Measurements from ENCODE around the gene TNS1.

Gene TNS1

GRCh38 chr2:217934321-217935131 lies 68.3 kb downstream of the TNS1 start:
- DNase-seq (ENCODE audit: low read depth in 2 of 2, low spot score in 1 of 2) = no peak

DNA sequence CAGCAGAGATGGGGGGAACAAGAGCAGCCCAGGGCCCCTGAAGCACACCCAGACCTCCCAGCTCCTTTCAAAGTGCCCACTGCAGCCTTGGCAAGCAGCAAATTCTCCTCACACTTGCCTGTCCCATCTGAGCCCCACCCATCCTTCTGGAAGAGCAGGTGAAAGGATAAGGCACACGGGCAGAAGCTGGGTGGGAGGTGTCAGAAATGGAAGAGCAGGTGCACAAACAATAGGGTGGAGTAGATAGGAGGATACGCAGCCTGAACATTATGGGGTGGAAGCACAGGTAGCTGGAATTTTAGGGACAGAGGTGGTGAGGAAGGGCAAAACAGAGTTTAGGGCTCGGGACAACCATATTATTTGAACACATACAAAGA lies 69.2 kb downstream of the TNS1 start:
- DNase-seq (ENCODE audit: low read depth in 2 of 2, low spot score in 1 of 2) = no peak

DNA sequence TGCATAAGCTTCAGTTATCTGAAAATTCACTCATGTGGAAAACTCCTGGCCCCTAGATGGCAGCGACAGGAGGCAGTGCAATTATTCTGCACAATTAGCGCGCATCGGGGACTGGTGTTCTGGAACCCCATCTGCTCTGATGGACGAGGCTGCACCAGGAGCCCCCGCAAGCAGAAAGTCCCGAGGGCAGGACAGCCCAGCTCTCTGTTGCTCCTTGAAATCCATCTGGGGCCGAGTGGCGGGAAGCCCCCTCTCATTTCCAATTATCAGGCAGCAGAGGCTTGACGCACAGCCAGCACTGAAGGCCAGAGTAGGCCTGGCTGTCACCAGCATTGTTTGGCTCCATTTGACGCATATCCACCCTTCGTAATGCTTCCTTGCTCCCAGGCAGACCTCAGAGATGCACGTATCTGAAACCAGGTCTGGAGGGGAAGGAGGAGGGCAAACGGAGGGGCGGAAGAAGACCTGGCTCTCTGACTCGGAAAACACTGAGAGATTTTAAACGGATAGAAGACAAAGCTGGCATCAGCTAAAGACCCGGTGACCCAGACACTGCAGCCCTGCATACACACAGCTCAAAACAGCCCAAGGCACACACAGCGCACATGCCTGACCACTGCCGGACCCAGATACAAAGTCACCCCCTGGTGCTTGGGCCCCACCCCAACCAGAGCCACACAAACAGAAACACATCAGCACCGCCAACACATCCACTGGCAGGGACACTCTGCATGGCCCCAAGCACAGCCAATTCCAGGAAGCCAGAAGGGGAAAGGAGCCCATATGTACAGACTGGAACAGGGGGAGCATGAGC lies 69.8 kb downstream of the TNS1 start:
- DNase-seq (ENCODE audit: low read depth in 2 of 2, low spot score in 1 of 2) = no peak

DNA sequence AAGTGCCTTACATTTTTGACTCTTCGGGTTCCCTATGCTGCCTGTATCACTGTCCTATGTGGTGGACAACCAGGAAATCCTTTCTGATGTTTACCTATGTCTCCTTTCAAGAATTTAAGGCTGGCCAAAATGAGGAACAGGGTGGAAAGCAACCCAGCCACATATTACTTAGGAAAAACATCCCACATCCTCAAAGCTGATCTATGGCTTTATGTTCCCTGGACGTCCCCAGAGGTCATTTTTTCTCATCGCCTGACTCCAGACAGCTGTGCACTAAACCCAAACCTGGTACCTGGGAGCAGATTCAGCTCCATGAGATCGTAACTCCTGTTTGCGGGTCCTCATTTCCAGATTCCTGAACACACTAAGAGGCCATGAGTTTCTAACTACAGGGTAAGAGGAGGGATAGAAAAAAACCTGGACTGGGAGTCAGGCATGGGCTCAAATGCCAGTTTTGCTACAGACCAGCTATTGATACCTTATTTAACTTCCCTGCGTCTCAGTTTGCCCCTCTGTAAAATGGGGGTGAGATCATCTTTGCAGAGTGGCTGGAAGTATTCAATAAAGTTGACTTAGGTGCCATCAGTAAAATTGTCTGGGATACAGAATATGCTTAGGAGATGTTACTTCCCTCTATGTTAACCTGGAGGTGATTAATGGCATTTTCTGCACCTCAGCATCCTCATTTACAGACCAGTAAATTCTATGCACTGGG lies 70.8 kb downstream of the TNS1 start:
- DNase-seq (ENCODE audit: low read depth in 2 of 2, low spot score in 1 of 2) = no peak

DNA sequence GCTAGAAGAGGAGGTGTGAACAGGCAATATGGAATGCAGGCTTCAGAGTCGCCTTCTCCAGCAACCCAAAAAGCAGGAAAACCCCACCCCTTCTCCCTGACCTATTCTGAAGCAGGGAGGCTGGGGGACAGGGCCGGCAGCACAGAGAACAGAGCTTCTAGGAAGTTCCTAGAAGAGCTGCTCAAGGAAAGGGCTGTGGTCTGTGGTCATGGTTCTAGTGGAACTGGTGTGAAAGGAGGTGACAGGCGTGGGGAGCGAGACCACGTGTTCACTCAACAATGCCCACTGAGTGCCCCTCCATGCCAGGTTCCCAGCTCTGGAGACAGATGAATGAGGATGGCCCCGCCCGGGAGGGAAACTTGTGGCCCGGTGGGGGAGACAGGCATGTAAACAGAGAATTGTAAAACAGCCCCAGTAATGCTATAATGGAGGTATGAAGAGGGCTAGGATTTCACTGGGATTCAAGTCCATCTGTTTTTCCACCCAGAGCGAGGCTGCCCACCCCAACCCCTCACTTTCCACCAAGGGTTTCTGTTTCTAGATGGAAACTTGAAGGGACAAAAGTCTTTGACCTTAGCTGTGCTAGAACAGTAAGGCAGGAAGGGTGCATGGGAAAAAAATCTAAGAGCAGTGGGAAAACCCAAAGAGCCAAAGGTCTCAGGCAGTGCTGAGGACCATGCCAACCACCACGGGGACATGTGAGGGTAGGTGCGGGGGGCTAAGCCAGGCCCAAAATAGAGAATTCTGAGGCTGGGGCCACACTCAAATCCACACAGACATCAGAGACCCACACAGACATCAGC lies 71.8 kb downstream of the TNS1 start:
- DNase-seq (ENCODE audit: low read depth in 2 of 2, low spot score in 1 of 2) = no peak

DNA sequence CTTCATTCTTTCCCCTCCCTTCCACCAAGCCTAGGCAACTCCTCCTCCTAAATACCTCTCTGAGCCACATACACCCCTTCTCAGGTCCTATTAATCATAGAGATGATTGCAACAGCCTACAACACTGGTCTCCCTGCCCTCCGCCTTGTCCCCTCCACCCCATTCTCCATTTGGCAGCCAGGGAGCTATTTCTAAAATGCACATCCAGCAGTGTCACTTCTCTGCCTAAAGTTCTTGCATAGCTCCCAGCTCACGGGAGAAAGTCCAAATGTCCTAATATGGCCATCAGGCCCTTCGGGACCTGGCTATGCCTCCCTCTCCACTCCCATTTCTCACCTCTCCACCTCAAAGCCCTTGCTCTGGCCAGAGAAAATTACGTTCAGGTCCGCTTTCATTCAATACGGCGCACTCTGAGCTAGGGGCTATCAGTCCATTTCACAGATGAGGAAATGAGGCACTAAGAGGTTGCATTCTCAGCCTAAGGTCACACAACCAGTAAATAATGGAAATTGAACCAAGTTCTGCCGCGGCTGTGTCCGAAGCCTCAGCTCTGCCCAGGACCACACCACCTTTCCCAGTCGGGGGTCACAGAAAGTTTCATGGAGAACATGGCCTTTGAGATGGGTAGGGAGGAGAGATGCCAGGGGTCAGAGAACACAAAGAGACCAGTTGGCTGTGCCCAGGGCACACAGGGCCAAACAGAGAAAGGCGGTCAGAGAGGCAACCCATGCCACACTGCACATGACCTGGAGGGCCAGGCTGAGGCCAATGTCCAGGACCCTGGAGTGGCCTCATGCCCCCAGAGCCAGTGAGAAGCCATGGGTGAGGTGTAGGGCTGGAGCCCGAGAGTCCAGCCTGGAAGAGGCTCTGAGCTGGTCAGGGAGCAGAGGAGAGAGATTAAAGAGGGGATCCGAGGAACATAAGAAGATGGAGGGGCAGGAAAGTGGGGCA lies 72.8 kb downstream of the TNS1 start:
- DNase-seq (ENCODE audit: low read depth in 2 of 2, low spot score in 1 of 2) = no peak

GRCh38 chr2:217929272-217929671 lies 73.5 kb downstream of the TNS1 start:
- DNase-seq (ENCODE audit: low read depth in 2 of 2, low spot score in 1 of 2) = no peak

DNA sequence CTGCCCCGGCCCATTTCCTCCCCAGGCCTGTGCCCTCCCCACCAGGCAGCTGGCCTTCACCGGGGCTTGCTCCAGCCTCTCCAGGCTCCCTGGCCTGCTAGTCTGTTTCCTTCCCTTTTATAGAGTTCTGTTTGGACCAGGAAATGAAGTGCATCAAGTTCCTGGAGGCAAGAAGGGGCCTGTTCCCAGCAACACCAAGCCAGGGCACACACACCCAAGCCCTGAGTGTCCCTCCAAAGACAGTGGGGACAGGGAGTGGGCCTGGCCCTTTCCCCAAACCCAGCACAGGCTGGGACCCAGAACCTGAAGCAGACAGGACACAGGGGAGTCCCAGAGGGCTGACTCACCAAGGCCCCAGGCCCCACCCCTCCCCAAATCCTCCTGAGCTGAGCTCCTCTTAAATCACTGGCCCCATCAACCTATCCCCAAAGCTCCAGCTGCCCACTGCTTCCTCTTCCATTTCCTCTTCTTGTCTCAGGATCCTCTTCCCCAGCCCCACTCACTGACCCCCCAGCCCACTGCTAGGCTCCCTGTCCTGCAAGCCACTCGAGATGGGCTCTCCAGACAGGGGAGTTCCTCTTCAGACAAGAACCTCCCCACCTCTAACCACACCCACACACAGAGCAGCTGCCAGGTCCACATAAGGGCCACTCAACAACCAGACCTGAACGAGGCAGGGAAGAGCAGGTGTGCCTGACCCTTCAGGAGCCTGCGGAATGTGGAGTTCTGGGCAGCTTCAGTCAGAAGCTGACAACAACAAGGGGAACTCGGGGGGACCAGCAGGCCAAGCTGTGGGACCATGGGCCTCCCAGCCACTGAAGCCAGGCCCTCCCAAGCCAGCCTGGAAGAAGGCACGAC lies 74.2 kb downstream of the TNS1 start:
- no peak for DNase-seq (ENCODE audit: low read depth in 2 of 2, low spot score in 1 of 2)

GRCh38 chr2:217927601-217928323 lies 75.0 kb downstream of the TNS1 start:
- no peak for DNase-seq (ENCODE audit: low read depth in 2 of 2, low spot score in 1 of 2)

DNA sequence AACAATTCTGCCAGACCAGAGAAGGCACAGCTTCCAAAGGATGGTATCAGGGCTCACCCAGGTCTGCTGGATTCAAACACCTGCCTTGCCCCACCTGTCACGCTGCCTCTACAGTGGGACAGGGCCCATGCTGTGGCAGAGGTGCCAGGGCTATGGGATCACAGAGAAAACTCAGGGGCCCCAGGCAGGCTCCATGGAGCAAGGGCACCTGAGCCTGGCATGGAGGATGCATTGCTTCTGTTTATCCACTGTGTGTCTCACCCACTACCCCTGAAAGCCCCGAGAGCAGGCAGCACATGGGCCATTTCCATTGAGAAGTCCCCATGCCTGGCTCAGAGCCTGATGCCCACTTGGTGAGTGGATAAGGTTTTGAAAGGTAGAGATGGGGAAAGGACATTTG lies 76.0 kb downstream of the TNS1 start:
- no peak for DNase-seq (ENCODE audit: low read depth in 2 of 2, low spot score in 1 of 2)

GRCh38 chr2:217924346-217924901 lies 78.4 kb downstream of the TNS1 start:
- DNase-seq (ENCODE audit: low read depth in 2 of 2, low spot score in 1 of 2) = no peak

DNA sequence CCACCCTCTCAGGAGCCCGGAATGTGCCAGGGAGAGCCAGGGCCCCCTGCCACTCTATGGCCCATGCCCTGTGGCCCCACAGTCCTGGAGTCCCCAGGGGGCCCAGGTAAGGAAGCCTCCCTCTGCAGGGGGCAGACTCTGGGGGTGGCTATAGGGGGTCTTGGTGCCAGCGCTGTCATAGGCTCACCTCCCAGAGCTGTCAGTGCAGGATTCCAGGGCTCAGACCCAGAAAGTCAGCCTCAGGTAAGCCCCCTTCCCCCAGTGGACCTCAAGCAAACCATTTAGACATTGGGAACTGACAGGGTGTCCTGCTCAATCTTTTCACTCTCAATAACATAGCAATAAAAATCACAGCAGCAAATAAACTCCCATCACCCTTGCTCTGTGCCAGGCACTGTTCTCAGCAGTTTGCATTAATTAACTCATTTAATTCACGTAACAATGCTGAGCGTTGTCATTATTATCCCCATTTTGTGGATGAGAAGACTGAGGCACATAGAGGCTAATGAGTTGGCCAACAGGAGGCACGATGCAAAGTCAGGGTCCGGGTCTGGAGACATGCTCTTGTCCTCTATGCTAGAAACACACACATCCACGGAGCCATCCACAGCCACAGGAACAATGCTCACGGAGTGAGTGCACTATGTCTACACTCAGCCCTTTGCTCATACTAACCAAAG lies 79.6 kb downstream of the TNS1 start:
- DNase-seq (ENCODE audit: low read depth in 2 of 2, low spot score in 1 of 2) = no peak

- no peak for DNase-seq (ENCODE audit: low read depth in 2 of 2, low spot score in 1 of 2)
Observed at GRCh38 chr2:217922101-217923006, 80.4 kb downstream of the TNS1 start.

GRCh38 chr2:217920879-217921603 lies 81.8 kb downstream of the TNS1 start:
- no peak for DNase-seq (ENCODE audit: low read depth in 2 of 2, low spot score in 1 of 2)

DNA sequence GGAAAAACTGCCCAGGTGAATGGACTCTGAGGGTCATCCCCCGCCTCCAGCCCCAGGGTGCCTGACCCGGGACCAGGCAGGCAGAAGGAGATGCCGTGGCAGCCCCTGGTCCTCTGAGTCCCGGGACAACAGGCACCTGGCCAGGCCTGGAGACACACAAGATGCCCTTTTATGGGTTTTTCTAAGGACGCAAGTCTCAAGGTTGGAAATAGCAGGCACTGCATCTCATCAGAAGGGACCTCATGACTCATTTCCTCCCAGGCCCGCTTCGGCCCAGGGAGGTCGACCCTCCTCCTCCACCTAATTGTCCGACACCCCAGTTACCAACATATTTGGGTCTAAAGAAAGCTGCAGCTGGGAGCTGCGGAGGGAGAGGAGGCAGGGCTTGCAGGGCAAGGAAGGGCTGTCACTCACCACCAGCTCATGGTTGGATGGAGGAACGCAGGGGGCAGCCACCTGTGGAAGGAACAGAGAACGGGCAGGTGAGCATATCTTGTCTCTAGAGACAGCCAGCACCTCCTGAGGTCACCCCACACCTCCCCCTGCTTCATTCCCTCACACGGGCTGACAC lies 82.9 kb downstream of the TNS1 start:
- no peak for DNase-seq (ENCODE audit: low read depth in 2 of 2, low spot score in 1 of 2)
